ENCODE data around the gene HAUS7. TPM values are rescaled to one million over a fixed set of nuclear protein-coding genes. Genes with fewer than 3 reads are reported as not detected.

Gene HAUS7
- total RNA-seq, 2 donors from 2014 or later: 23.5 to 30.1 TPM

- no peak for DNase-seq (ENCODE audit: low spot score)
- intact Hi-C loops (cut with DNase I): no loop called here
These were observed 31.2 kb upstream of the HAUS7 start for GRCh38 chrX:153501530-153501929.

DNA sequence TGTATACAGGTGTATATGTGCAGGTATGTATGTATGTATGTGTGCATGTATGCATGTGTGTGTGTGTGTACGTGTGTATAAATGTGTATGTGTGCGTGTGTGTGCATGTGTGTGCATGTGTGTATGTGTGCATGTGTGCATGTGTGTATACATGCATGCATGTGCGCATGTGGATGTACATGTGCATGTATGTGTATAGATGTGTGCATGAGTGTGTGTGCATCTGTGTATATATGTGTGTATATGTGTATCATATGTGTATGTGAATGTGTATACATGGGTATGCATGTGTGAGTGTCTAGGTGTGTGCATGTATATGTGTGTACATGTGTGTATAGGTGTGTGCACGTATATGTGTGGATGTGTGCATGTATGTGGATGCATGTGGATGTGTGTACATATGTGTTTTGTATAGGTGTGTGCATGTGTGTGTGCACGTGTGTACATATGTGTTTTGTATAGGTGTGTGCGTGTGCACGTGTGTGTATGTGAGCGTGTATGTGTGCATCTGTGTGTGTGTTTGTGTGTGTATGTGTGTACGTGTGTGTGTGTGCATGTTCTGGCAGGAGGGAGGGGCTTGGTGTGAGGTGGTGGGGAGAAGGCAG, 30.4 kb upstream of the HAUS7 start:
- no peak for DNase-seq (ENCODE audit: low spot score)
- intact Hi-C loops (cut with DNase I): no loop called here

GRCh38 chrX:153499876-153500275, 29.5 kb upstream of the HAUS7 start:
- DNase-seq (ENCODE audit: low spot score): no peak
- intact Hi-C loops (cut with DNase I): no loop called here

DNA sequence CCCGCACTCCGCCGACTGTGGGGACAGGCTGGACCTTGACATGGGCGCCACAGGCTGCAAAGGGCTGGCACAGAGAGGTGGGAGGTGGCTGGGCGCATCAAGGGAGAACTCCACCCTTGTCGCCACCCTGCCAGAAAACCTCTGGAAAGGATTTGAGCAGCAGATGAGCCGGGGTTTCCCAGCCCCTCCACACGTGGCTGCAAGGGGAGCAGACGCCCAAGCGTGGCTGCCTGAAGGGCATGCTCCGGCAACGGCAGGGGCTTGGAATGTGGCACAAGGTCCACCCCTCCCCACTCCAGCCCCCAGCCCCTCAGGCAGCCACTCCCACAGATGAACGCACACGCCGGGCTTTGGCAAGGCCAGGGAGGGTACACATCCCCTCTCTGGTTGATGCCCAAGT, 29.0 kb upstream of the HAUS7 start:
- no peak for DNase-seq (ENCODE audit: low spot score)
- intact Hi-C loops (cut with DNase I): no loop called here

DNA sequence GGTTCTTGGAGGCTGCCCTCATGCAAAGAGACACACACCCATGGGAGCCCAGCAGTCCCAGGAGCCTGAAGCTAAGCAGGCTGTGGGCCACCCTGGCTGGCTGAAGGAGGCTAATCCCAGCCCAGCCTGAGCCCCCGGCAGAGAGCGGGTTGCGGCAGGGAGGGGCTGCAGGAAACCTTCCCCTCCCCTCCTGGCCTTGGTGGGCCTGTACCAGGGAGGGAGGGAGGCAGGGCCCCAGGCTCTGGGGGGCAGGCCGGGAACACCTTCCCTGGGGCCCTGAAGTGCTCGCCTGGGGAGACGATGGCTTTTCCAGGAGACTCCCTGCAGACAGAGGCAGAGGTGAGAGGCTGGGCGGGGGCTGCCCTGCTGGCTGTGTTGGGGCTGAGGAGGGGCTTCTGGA, 28.1 kb upstream of the HAUS7 start:
- no peak for DNase-seq (ENCODE audit: low spot score)
- intact Hi-C loops (cut with DNase I): no loop called here

DNA sequence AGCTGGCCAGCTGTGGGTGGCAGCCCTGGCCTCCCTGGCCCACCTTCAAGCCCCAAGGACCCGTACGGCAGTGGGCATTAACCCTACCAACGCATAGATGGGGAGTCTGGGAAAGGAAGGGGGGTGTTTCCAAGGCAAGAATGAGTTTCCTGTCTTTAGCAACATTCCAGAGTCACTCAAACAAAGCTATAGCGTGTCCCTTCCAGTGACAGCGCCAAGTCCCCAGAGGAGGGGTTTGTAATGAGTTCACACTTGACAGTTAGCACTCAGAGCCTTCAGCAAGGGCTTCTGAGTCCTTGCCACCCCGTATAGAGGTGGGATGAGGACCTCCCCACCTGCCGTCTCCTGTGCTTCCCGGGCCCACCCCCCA, 26.2 kb upstream of the HAUS7 start:
- intact Hi-C loops (cut with DNase I): no loop called here
- DNase-seq (ENCODE audit: low spot score): no peak

DNA sequence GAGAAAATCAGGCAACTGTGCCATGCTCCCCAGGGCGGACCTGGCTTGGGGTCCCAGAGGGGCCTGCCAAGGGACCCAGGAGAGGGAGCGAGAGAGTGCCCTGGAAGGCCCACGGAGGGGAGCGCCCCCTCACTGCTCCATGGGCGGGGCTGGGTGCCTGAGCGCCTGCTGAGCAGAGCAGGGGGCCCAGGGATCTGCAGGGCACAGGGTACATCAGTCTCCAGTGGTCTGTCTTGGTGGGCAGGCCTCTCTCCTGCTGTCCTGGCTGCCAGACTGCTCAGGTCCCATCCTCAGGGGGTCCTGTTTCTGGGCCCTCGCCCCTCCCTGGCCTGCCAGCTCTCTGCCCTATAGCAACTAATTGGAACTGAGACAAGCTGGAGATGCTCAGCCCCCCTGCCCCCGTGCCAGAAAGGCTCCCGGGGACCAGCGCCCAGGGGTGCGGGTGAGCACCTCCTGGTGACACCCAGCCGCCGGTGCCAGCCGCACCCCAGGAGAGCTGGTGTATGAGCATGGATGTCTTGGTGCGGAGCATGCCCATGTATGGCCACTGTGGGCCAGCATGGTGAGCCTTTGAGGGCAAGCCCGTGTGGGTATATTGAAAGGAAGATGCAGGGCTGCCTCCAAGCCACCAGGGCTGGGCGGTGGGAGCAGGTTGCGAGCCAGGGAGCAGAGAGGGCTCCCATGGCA, 25.7 kb upstream of the HAUS7 start:
- intact Hi-C loops (cut with DNase I): loop anchor here in 1 of 2 donors (1.0 kb wide), 1 partner anchor 44 kb away; no protein-coding TSS in a partner anchor
- no peak for DNase-seq (ENCODE audit: low spot score)

DNA sequence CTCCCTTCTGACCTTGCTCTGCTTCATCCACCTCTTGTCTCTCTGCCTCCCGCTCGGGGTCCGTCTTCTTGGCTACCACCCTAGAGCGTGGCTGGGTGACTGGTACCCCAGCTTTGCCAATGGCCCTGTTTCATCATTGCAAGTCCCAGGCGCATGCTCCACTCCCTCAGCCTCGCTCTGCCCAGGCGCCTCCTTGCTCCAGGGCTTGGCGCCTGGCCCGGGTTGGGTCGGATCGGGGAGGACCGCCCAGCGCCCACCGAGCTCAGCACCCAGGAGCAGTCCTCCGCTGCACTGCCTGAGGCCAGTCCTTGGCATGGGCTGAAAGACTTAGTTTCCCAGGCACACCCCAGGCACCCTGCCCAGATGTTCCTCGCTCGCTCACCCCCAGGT, 25.0 kb upstream of the HAUS7 start:
- no peak for DNase-seq (ENCODE audit: low spot score)

DNA sequence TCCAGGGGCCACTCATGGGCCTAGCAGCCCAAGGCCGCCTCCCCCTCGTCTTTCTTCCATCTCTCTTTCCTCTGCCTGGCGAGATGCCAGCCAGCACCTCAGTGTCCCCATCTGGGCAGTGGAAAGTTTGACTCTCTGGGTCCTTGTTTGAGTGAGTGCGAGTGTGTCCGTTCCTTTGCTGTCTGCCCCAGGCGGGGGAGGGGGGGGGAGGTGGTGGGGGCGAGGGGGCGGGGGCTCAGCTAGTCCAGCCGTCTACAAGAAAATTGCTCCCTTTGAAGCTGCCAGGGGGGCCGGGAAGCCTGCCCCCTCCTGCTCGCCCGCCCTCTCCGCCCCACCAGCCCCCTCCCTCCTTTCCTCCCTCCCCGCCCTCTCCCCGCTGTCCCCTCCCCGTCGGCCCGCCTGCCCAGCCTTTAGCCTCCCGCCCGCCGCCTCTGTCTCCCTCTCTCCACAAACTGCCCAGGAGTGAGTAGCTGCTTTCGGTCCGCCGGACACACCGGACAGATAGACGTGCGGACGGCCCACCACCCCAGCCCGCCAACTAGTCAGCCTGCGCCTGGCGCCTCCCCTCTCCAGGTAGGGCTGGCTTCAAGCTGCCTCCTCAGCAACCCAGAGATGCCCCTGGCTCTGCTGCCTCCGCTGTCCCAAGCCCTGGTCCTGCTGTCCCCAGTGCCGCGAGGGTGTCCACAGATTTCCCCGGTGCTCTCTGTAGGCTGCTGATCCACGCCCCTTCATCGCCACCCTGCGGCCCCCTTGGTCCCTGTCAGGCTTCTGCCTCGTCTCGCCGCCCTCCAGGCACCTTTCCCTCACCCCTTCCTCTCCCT, 24.4 kb upstream of the HAUS7 start, which contains the start of gene BGN:
BGN (plus strand) TSS at position 440 of the 821 bp plus-strand sequence. CDS start 9,652 bp downstream, outside the sequence.
- intact Hi-C loops (cut with DNase I): loop anchor here in 1 of 2 donors (1.0 kb wide), 1 partner anchor 46 kb away; no protein-coding TSS in a partner anchor
- peak; percentile 92 for DNase-seq (ENCODE audit: low spot score)

More for the DNA sequence above, 25.0 kb upstream of the HAUS7 start:
- intact Hi-C loops (cut with DNase I): loop anchor here in 1 of 2 donors (1.0 kb wide), 1 partner anchor 45 kb away; no protein-coding TSS in a partner anchor

DNA sequence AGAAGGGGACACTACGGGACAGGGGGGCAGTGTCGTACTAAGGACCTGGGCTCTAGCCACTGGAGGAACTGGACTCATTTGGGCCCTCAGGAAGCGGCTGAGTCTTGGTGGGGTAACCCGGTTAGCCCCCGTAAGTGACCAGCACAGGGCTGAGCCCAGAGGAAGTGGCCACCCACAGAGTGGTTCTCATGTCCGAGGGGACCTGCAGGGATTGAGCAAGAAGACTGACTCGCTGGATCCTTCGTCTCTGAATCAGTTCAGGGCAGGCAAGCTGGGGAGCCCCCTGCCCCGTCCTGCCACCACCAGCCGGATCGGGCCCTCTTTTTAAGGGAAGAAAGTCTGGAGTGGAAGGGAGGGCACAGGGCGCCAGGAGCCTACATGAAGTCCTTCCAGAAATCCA, 23.7 kb upstream of the HAUS7 start:
- DNase-seq (ENCODE audit: low spot score): no peak
- intact Hi-C loops (cut with DNase I): no loop called here

DNA sequence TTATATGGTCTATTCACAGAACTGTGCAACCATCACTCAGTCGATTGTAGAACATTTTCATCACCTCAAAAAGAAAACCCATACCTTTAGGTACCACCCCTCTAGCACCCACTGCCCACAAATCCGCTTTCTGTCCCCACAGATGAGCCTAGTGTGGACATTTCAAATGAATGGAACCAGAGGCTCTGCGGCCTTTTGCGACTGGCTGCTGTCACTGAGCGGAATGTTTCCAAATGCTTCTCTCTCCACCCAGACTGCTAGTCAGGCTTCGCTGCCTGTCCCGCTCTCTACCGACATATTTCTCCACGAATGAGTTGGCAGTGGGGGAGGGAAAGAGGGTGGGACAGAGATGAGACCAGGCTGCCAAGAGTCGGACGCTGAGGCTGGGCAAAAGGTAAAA, 22.7 kb upstream of the HAUS7 start:
- intact Hi-C loops (cut with DNase I): no loop called here
- DNase-seq (ENCODE audit: low spot score): no peak

- DNase-seq (ENCODE audit: low spot score): no peak
- intact Hi-C loops (cut with DNase I): no loop called here
These were observed 22.2 kb upstream of the HAUS7 start for GRCh38 chrX:153492543-153492942.

- no peak for DNase-seq (ENCODE audit: low spot score)
- intact Hi-C loops (cut with DNase I): no loop called here
These were observed 21.5 kb upstream of the HAUS7 start for GRCh38 chrX:153491918-153492317.

DNA sequence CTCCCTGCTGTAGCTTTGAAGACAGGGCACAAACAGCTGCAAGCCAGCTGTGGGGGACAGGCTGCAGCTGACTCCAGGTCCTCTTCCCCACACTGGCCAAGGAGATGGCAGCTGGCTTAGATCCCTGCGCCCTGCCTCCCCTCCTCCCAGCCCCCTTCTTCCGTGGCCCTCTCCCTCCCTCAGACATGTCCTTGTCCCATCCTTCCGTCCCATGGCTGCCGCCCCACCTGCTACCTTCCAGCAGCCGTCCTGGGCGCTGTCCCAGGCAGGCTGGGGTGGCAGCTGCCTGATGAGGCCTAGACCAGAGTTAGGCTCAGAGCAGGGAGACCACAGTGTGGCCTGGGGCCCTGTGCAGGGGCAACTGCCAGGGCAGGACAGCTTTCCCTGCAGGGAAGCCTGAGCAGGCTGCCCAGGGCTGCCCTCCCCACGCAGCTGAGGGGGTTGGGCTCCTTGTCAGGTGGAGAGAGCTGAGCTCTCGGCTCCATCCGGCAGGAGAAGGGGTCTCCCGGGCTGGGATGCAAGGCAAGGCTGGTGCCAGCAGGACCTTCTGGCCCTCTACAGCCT, 21.1 kb upstream of the HAUS7 start:
- intact Hi-C loops (cut with DNase I): no loop called here
- DNase-seq (ENCODE audit: low spot score): no peak

- intact Hi-C loops (cut with DNase I): no loop called here
- DNase-seq (ENCODE audit: low spot score): no peak
These were observed 20.0 kb upstream of the HAUS7 start for GRCh38 chrX:153490217-153490930.

- DNase-seq (ENCODE audit: low spot score): no peak
- intact Hi-C loops (cut with DNase I): no loop called here
These were observed 18.0 kb upstream of the HAUS7 start for GRCh38 chrX:153488231-153488914.

- DNase-seq (ENCODE audit: low spot score): no peak
- intact Hi-C loops (cut with DNase I): no loop called here
These were observed 17.3 kb upstream of the HAUS7 start for GRCh38 chrX:153487590-153488071.

- DNase-seq (ENCODE audit: low spot score): no peak
- intact Hi-C loops (cut with DNase I): no loop called here
These were observed 15.8 kb upstream of the HAUS7 start for GRCh38 chrX:153486171-153486570.
